NCI-H748 (cell line): Measurements from ENCODE around the gene ATP5PD.

Experiments used
- DNase-seq: peaks from one replicate; lab custom pipeline; 2025; ENCODE audit not compliant: unreplicated experiment; lab: John Stamatoyannopoulos, UW

ATP5PD gene

GRCh38 chr17:75001915-75002843 is 44.6 kb downstream of the ATP5PD start:
- DNase-seq: no peak

GRCh38 chr17:74999523-74999922 is 47.2 kb downstream of the ATP5PD start:
- no peak for DNase-seq

GRCh38 chr17:74998783-74999182 is 48.0 kb downstream of the ATP5PD start:
- no peak for DNase-seq

GRCh38 chr17:74995847-74996246 is 50.9 kb downstream of the ATP5PD start:
- no peak for DNase-seq

- no peak for DNase-seq
Observed at GRCh38 chr17:74994440-74994839, 52.3 kb downstream of the ATP5PD start.

GRCh38 chr17:74992223-74992622 is 54.5 kb downstream of the ATP5PD start:
- no peak for DNase-seq

- DNase-seq: no peak
Observed at GRCh38 chr17:74990581-74991105, 56.1 kb downstream of the ATP5PD start.
